ENCODE measurements around the gene ARHGAP26. TPM values are rescaled to one million over a fixed set of nuclear protein-coding genes. Genes with fewer than 3 reads are reported as not detected.

ARHGAP26 gene
- polyA plus RNA-seq, 3 donors, result 26.5 to 56.8 (median 28.7) TPM

DNA sequence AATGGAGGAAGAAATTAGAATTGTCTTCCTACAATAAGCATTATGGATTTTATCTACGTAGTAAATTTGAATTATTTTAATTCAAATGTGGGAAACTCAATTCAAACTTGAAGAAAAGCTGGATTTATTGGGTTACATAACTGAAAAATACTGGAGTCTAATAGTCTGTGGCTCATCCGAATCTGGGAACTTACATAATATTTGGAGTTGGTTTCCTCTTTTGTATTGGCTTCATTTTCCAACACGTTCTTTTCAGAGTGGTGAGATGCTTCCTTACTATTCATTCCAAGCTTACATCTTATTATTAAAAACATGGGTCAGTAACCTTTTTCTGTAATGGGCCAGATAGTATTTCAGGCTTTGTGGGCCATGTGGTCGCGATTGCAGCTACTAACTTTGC is 164.8 kb downstream of the ARHGAP26 start:
- Histone ChIP-seq H3K9ac (ENCODE audit: insufficient read depth, low read length, poor library complexity, severe bottlenecking) (peak overlapping the region; percentile 9), H3K4me3 (replicated peaks in 1 of 3; ENCODE audit: low read depth in 2 of 3, low read length in 3 of 3) (peak overlapping the region in 1 of 3 experiments; percentile 61), H3K4me1 (ENCODE audit: control insufficient read depth in 1 of 2, insufficient read depth in 2 of 2, low read length in 2 of 2) (peaks cover 37 to 52% of the 10 kb centered on the region in 2 donors), H3K9me3 (replicated peaks in 1 of 2; ENCODE audit: control insufficient read depth in 1 of 2, insufficient read depth in 1 of 2, low read length in 2 of 2) (no peaks in the 10 kb centered on the region), H3K79me2 (ENCODE audit: insufficient read depth, low read length) (peaks cover 18% of the 10 kb centered on the region), H2AFZ (ENCODE audit: insufficient read depth, low read depth, low read length, poor library complexity, severe bottlenecking) (no peak overlapping the region), H3K36me3 (replicated peaks in 1 of 2; ENCODE audit: control insufficient read depth in 1 of 2, insufficient read depth in 2 of 2, low read length in 2 of 2) (peaks cover 40 to 49% of the 10 kb centered on the region in 2 donors), H3K27me3 (ENCODE audit: control insufficient read depth in 2 of 2, insufficient read depth in 2 of 2, low read length in 2 of 2) (no peaks in the 10 kb centered on the region), H3K4me2 (replicated peaks; ENCODE audit: extremely low read depth, low read length, poor library complexity, severe bottlenecking) (peak overlapping the region; percentile 62), H4K20me1 (ENCODE audit: insufficient read depth, low read length) (peaks cover 61% of the 10 kb centered on the region), H3K27ac (ENCODE audit: low read depth in 1 of 2, low read length in 2 of 2) (peak overlapping the region; percentile 42 to 81)
- Mint-ChIP-seq H3K4me1 (peaks cover 49% of the 10 kb centered on the region), H3K27me3 (ENCODE audit: low read depth in 3 of 3) (no peaks in the 10 kb centered on the region), H3K9me3 (no peaks in the 10 kb centered on the region), H3K36me3 (peaks cover 68 to 73% of the 10 kb centered on the region in 2 donors), H3K27ac (peak overlapping the region; percentile 59 to 94 (median 89)), H3K4me3 (no peak overlapping the region)
- TF ChIP-seq, protein P1, sequence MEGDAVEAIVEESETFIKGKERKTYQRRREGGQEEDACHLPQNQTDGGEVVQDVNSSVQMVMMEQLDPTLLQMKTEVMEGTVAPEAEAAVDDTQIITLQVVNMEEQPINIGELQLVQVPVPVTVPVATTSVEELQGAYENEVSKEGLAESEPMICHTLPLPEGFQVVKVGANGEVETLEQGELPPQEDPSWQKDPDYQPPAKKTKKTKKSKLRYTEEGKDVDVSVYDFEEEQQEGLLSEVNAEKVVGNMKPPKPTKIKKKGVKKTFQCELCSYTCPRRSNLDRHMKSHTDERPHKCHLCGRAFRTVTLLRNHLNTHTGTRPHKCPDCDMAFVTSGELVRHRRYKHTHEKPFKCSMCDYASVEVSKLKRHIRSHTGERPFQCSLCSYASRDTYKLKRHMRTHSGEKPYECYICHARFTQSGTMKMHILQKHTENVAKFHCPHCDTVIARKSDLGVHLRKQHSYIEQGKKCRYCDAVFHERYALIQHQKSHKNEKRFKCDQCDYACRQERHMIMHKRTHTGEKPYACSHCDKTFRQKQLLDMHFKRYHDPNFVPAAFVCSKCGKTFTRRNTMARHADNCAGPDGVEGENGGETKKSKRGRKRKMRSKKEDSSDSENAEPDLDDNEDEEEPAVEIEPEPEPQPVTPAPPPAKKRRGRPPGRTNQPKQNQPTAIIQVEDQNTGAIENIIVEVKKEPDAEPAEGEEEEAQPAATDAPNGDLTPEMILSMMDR (IDR thresholded peaks at IDR 0.05), result no peak
- no CpG with 5 or more reads among the region's 5 CpGs for WGBS (ENCODE audit: insufficient coverage)
- intact Hi-C loops (cut with micrococcal nuclease), result no loop called here
- DNase-seq, result peak in 2 of 3 donors; percentile 57 to 59

GRCh38 chr5:142937374-142937773 is 167.2 kb downstream of the ARHGAP26 start:
- Histone ChIP-seq H4K20me1 (ENCODE audit: insufficient read depth, low read length) (peaks cover 62% of the 10 kb centered on the region), H3K27me3 (ENCODE audit: control insufficient read depth in 2 of 2, insufficient read depth in 2 of 2, low read length in 2 of 2) (no peaks in the 10 kb centered on the region), H3K27ac (ENCODE audit: low read depth in 1 of 2, low read length in 2 of 2) (no peak overlapping the region), H3K9ac (ENCODE audit: insufficient read depth, low read length, poor library complexity, severe bottlenecking) (no peak overlapping the region), H2AFZ (ENCODE audit: insufficient read depth, low read depth, low read length, poor library complexity, severe bottlenecking) (no peak overlapping the region), H3K79me2 (ENCODE audit: insufficient read depth, low read length) (peaks cover 25% of the 10 kb centered on the region), H3K4me1 (ENCODE audit: control insufficient read depth in 1 of 2, insufficient read depth in 2 of 2, low read length in 2 of 2) (peaks cover 37 to 52% of the 10 kb centered on the region in 2 donors), H3K9me3 (replicated peaks in 1 of 2; ENCODE audit: control insufficient read depth in 1 of 2, insufficient read depth in 1 of 2, low read length in 2 of 2) (no peaks in the 10 kb centered on the region), H3K4me2 (replicated peaks; ENCODE audit: extremely low read depth, low read length, poor library complexity, severe bottlenecking) (no peak overlapping the region), H3K36me3 (replicated peaks in 1 of 2; ENCODE audit: control insufficient read depth in 1 of 2, insufficient read depth in 2 of 2, low read length in 2 of 2) (peaks cover 21 to 29% of the 10 kb centered on the region in 2 donors), H3K4me3 (replicated peaks in 1 of 3; ENCODE audit: low read depth in 2 of 3, low read length in 3 of 3) (no peak overlapping the region)
- H3K36me3 Mint-ChIP-seq, result peaks cover 54 to 59% of the 10 kb centered on the region in 2 donors
- H3K4me1 Mint-ChIP-seq, result peaks cover 53% of the 10 kb centered on the region
- TF ChIP-seq, protein P1 (IDR thresholded peaks at IDR 0.05), result no peak
- no peaks in the 10 kb centered on the region for H3K27me3 Mint-ChIP-seq (ENCODE audit: low read depth in 3 of 3)
- no peak overlapping the region for H3K27ac Mint-ChIP-seq
- WGBS (ENCODE audit: insufficient coverage), result no CpG with 5 or more reads among the region's 4 CpGs
- DNase-seq, result no peak
- H3K9me3 Mint-ChIP-seq, result no peaks in the 10 kb centered on the region
- H3K4me3 Mint-ChIP-seq, result no peak overlapping the region
- intact Hi-C loops (cut with micrococcal nuclease), result no loop called here
